ENCODE results near the gene LRRN4CL.
"Not testable (repeated sequence)": the region's sequence is repeated elsewhere in the genome, so short reads cannot be mapped to it uniquely, and the experiment has no call there.

LRRN4CL gene

GRCh38 chr11:62709247-62710000 lies 20.1 kb upstream of the LRRN4CL start:
- DNase-seq, result peak; percentile 99

DNA sequence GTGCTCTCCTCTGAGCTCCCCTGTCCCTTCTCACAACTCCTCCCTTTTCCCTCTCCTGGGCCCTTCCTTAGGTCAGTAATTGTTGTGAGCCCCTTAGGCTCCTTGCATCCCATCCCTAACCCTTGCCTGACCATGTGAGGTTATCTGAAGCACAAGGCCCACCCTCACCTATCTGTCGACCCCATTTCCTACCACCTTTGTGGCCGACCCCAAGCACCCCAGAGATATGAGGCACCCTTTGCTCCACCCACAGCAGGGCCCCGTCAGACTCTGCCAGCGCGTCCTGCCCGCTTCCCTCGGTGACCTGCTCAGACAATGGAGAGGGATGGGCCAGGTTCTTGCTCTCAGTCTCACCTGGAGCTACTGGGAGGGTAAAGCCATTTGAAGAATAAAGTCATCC lies 19.5 kb upstream of the LRRN4CL start:
- DNase-seq, result peak; percentile 59

- DNase-seq, result peak; percentile 82
Measured at GRCh38 chr11:62708392-62708791, 19.1 kb upstream of the LRRN4CL start.

- DNase-seq, result no peak
Measured at GRCh38 chr11:62707277-62707861, 18.0 kb upstream of the LRRN4CL start, which contains the start of the genes BSCL2 and GNG3. Gene BSCL2 (minus strand): TSS chr11:62707424. CDS start chr11:62707195, 229 bp downstream. Gene GNG3 (plus strand): TSS chr11:62707676. CDS start chr11:62708296, 620 bp downstream.

GRCh38 chr11:62706850-62707247 lies 17.5 kb upstream of the LRRN4CL start:
- DNase-seq, result peak; percentile 62

DNA sequence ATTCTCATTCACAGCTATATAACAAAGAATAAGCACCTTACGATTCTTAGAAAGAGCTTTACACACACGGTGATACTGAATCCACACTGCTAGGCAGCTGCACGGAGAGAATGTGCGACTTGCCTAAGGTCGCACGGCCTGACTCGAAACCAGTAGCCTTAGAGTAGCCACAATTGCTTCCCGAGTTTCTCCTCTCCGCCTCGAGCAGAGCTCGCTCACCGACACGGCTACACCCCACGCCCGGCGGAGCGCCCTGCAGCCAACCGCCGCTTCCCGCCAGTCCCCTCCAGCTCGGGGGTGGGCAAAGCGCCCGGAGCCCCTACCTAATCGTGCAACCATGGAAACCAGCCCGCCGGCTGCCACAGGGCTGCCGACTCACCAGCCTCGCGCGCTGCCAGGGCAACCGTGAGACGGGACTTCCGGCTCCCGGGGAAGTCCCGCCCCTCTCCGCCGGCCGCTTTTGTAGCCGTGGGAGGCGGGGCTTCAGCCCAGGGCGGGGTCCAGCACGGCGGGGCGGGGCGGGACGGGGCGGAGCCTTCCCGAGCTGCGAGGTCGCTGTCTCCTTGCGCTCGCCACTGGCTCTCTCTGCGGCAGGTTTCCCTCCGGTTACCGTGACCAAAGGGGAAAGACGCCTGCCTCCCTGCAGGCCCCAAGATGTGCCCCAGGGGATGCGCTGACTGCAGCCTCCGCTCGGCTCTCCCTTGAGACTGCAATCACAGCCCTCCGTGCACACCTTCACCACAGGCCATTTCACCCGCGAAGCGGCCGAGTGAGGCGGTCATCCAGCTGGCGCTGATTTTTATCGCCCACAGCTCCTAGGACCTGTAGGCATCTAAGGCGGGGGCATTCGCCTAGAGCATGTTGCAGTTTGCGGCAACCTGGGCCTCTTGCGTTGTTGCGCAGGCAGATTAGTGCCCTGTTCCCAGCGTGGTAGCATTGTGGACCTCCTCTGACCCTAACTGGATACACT lies 16.8 kb upstream of the LRRN4CL start:
- DNase-seq, result peak; percentile 94

- DNase-seq, result peak; percentile 64
Measured at GRCh38 chr11:62705413-62705812, 16.1 kb upstream of the LRRN4CL start.

DNA sequence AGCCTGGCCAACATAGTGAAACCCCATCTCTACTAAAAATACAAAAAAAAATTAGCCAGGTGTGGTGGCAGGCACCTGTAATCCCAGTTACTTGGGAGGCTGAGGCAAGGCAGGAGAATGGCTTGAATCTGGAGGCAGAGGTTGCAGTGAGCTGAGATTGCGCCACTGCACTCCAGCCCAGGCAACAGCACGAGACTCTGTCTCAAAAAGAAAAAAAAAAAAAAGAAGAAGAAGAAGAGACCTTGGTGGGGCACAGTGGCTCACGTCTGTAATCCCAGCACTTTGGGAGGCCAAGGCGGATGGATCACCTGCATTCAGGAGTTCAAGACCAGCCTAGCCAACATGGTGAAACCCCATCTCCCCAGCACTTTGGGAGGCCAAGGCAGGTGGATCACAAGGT lies 14.6 kb upstream of the LRRN4CL start:
- DNase-seq, result not testable (repeated sequence)

- no peak for DNase-seq
Measured at GRCh38 chr11:62702246-62702645, 12.9 kb upstream of the LRRN4CL start.

DNA sequence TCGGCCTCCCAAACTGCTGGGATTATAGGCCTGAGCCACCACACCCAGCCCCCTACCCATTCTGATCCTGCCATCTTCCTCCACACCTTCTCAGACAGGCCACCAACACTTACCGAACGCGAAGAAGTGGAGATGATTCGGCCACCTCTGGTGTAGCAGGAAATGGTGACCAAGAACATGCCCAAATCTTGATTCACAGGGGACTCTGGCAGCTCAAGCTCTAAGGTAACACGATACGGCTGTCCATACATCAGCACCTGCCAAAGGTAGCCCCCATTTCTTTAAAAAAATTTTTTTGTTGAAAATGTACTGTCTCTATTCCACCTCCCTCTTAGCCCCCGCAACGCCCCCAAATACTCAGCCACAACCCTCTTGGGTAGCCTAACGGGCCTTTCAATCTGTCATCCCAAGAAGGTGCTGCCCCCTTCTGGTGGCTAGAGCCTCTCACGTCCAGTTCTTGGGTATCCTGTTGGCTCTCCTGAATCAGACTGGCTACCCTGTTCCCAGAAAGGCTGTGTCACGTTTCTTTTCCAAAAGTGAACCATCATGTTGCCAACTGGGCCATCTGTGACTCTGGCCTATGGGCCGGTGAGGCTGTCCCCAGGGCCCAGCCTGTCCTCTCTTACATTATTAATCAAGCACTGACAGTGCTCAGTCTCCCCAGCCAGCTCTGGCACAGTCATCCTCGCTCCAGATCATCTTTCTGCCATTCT lies 5.3 kb upstream of the LRRN4CL start:
- peak; percentile 91 for DNase-seq

DNA sequence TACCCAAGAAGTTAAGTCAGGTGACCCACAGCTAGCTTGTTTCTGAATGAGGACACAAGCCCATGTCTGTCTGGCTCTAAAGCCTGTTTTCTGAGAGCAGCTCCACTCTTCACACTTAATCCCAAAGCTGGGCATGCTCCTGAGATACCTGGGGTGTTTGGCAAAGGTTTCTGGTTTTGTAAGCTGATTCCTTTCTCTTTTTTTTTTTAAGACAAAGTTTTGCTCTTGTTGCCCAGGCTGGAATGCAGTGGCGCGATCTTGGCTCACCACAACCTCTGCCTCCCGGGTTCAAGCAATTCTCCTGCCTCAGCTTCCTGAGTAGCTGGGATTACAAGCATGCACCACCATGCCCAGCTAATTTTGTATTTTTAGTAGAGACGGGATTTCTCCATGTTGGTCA lies 4.3 kb upstream of the LRRN4CL start:
- not testable (repeated sequence) for DNase-seq

- DNase-seq, result no peak
Measured at GRCh38 chr11:62688491-62688890, 839 bp downstream of the LRRN4CL start.

DNA sequence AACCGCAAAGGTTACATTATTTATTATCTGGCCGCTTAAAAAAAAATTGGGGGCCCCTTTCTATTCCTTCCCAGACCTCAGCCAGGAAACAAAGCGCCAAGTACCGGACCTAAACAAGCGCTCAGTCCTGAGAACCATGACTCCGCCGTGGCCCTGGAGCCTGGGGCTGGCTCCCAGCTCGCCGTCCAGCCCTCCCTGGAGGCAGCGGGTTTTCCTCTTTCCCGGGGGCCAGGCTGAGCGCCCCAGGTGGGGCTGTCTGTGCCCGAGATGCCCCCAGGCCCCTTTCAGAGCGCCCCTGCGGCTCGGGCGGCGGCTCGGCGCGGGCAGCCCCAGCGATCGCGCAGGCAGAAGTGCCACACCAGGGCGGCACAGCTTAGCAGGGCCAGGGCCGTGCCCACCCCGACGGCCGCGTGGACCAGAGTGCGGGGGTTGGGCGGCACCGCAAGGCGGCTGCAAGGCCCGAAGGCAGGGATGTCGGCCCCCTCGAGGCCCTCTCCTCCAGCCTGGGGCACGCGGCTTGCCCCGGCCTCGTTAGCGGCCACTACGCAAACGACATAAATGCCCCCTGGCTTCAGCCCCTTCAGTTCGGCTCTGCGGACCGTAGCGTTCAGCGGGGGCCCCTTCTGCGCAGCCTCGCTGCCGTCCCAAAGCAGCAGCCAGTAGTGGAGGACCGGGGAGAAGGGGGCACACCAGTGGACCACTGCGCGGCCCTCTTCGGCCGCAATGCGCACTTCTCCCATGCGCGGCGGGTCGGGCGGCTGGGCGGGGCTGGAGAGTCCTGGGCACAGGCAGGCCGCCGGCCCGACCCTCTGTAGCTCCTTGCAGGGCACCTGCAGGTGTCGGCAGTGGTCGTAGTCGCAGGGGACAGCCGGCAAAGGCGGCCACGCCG lies 1.6 kb downstream of the LRRN4CL start:
- DNase-seq, result no peak

DNA sequence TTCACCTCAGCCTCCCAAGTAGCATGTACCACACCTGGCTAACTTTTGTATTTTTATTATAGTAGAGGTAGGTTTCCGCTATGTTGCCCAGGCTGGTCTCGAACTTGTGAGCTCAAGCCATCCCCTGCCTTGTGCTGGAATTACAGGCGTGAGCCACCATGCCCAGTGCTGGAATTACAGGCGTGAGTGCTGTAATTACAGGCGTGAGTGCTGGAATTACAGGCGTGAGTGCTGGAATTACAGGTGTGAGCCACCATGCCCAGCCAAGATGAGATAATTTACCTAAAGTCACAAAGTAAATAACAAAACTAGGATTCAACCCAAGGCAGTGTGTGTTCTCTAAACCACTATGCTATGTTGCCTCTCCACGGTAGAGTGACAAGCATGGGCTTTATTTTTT lies 6.8 kb downstream of the LRRN4CL start:
- no peak for DNase-seq

- DNase-seq, result peak; percentile 85
Measured at GRCh38 chr11:62680825-62681240, 8.5 kb downstream of the LRRN4CL start.

- DNase-seq, result peak; percentile 91
Measured at GRCh38 chr11:62678770-62679696, 10.3 kb downstream of the LRRN4CL start, which contains the start of gene UBXN1. Gene UBXN1 (minus strand): TSS chr11:62679073. CDS start chr11:62678923, 150 bp downstream.

DNA sequence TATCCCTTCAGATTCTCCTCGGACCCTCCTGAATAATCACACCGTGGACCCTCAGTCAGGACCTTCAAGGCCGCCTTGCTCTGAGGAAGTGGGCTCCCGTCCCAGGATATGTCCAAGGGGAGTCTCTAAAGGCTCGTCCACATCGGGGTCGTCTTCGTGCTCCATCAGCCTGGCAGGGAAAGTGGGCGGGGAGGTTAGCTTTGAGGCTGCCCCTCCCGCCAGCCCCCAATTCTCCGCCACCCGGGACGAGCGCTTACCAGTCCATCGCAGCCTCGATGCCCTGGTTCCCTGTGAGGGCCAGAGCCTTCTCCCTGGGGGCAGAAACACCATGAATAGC lies 10.9 kb downstream of the LRRN4CL start:
- no peak for DNase-seq

- no peak for DNase-seq
Measured at GRCh38 chr11:62677714-62678113, 11.6 kb downstream of the LRRN4CL start.

- DNase-seq, result no peak
Measured at GRCh38 chr11:62677156-62677555, 12.2 kb downstream of the LRRN4CL start.

DNA sequence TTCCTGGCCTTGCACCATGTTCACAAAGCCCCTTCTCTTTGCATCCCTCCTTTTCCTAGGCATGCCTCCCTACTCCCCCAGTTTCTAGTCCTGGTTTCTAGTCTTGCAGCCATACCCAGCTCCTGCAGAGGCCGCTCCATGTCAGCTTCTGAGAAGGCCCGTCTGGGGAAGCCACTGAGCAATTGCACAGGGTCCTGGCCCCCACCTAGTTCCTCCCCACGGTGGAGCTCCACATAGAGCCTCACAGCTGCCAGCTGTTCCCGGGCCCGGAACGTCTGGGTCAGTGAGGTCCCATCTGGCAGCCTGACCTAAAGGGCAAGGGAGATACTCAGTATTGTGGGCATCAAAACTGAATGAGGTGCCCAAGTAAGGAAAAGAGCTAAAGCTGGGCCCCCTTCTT lies 12.6 kb downstream of the LRRN4CL start:
- no peak for DNase-seq

Measured in hematopoietic multipotent progenitor cell treated with erythropoietin and hydrocortisone succinate and interleukin-3 and kit ligand, for 8 days (in vitro differentiated cells).